CD4-positive, alpha-beta T cell treated with Interleukin-6 for 4 hours (primary cell): Measurements from ENCODE around the gene PEAK3.
"Not testable (repeated sequence)": the region's sequence is repeated elsewhere in the genome, so short reads cannot be mapped to it uniquely, and the experiment has no call there.

Experiments
- DNase-seq: peaks from one replicate; pipeline ENCODE4 v3.0.0-alpha.2; 2020; ENCODE audit warnings: mixed read lengths

The PEAK3 gene

GRCh38 chr19:2288338-2288817 lies 6.4 kb upstream of the PEAK3 start:
- no peak for DNase-seq

GRCh38 chr19:2287585-2288337 lies 5.8 kb upstream of the PEAK3 start:
- no peak for DNase-seq

GRCh38 chr19:2286402-2287140 lies 4.6 kb upstream of the PEAK3 start:
- DNase-seq, result no peak

GRCh38 chr19:2283835-2284507 lies 2.0 kb upstream of the PEAK3 start:
- no peak for DNase-seq

GRCh38 chr19:2282862-2283237 lies 875 bp upstream of the PEAK3 start:
- no peak for DNase-seq

GRCh38 chr19:2281265-2282061 lies 512 bp downstream of the PEAK3 start:
- DNase-seq, result not testable (repeated sequence)

DNA sequence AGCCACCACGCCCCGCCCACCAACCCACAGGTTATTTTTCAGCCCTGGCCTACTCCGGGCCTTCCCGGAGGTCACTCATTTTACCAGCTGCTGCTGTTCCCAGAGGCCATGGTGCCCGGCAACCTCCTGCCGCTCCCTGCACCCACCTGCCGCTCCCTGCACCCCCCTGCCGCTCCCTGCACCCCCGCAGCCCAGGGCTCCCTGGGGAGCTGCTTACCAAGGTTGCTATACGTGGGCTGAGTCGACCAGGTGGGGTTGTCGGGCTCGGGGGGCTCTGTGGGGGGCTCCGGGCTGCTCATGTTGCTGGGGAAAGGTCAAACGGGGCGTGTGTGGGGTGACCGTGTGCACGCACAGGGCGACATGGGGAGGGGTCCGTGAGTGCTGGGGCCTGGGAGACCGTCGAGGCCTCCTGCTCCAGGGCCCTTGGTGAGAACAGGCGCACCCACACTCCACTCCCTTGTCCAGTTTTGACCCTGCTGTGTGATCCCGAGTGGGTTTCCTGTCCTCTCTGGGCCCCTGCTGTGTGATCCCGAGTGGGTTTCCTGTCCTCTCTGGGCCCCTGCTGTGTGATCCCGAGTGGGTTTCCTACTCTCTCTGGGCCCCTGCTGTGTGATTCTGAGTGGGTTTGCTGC lies 1.2 kb downstream of the PEAK3 start:
- no peak for DNase-seq

DNA sequence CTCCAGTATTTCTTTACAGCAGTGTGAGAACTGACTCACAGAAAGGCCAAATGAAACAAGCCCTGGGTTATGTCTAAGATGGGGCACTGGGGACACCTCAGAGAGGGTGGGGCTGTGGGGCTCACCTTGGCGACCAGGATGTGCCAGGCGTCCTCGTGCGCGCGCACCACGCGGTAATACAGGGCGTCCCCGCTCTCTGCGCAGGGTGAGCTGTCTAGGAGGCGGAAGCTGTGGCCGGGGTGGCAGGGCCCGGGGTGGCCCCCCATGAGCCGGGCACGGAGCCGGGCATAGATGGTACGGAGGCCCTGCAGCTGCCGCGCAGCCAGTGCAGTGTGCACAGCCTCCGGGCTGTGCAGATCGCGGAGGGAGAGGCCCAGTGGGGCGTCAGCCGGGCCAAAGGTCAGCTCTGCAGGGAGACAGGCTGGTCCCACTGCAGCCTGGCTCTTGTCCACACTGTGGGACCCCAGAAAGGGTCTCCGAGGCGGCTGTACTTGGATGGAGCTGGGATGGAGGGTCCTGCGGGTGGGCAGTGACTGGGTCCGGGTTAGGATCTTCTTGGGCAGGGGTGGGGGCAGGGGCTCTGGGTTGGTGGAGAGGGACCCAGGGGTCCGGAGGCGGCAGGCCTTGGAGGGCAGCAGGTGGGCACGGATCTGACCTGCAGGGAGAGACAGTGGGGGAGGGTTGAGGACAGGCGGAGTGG lies 3.4 kb downstream of the PEAK3 start:
- DNase-seq, result no peak

GRCh38 chr19:2277138-2277537 lies 4.8 kb downstream of the PEAK3 start:
- no peak for DNase-seq

DNA sequence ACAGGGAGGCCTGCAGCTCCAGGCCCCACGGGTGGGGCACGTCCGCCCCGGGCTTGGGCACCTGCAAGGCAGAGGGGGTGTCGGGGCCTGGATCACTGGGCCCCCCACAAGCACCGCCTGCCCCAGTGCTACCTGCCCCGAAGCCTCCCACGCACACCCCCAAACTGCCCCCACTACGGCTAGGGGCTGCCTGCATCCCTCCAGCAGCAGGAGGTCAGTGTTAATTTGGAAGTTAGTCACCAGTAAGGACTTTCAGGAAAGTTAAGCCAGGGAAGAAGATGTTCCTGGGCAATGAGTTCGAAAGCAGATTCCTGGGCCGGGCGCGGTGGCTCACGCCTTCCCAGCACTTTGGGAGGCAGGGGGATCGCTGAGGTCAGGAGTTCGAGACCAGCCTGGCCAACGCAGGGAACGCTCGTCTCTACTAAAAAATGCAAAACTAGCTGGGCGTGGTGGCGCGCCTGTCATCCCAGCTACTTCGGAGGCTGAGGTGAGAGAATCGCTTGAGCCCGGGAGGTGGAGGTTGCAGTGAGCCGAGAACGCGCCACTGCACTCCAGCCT lies 5.5 kb downstream of the PEAK3 start:
- no peak for DNase-seq

DNA sequence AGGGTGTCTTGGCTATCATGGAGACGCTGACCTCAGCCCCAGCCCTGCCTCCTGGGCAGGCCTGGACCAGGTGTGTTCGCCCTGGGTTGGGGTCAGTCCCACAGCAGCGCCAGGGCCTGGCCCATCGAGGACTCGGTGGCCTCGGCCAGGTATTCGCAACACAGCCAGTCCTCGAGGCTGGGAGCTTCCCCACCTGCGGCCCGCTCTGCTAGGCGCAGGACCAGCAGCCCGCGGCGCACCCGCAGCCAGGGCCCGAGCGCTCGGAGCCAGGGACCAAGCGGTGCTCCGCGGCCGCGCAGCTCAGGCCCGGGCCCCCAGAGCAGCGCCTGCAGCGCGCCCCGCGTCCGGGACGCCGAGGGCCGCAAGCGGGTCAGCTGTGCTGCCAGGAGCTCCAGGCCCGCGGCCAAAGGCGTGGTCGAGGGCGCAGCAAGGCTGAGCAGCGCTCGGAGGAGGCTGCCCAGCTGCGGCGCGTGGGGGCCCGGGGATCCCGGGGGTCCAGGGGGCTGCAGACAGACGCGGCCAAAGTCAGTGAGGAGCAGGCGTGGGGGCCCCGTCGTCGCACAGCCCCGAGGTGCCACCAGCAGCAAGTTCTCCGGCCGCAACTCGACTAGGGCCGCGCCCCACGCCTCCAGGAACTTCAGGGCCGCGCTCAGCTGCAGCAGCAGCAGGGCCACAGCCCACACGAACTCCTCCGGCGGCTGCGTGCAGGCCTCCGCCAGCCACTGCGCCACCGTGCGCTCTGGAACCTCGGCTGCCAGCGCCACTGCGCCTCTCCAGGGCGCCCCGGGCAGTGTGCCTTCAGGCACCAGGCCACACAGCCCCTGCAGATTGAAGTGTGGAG lies 6.2 kb downstream of the PEAK3 start:
- DNase-seq, result no peak

DNA sequence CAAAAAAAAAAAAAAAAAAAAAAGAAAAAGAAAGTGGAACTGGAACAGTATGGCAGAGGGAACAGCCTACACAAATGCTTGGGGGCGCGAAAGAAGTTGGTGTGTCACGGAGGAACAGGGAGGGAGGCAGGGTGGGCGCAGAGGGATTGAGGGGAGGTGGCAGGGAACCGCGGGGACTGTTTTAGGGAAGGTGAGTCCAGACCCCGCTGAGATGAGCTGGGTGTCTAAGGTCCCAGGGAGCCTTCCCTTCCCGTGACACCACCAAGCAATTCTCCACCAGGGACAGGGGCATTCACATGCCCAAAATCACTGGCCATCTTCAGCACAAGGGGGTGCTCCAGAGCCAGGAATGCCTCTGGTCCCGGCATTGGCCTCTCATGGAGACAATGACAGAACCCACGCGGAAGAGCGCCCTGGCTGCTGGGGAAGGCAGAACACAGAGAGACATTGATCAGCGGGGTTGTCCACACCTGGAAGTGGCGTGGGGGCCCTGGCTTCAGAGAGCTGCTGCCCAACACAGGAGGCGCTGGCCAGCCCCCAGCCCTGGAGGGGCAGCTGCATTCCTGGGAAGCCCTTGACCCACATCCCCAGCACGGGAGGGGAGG lies 6.9 kb downstream of the PEAK3 start:
- peak; percentile 59 for DNase-seq

- DNase-seq, result no peak
Observed at GRCh38 chr19:2274185-2274711, 7.7 kb downstream of the PEAK3 start.

GRCh38 chr19:2273356-2274184 lies 8.4 kb downstream of the PEAK3 start:
- DNase-seq, result peak; percentile 76

DNA sequence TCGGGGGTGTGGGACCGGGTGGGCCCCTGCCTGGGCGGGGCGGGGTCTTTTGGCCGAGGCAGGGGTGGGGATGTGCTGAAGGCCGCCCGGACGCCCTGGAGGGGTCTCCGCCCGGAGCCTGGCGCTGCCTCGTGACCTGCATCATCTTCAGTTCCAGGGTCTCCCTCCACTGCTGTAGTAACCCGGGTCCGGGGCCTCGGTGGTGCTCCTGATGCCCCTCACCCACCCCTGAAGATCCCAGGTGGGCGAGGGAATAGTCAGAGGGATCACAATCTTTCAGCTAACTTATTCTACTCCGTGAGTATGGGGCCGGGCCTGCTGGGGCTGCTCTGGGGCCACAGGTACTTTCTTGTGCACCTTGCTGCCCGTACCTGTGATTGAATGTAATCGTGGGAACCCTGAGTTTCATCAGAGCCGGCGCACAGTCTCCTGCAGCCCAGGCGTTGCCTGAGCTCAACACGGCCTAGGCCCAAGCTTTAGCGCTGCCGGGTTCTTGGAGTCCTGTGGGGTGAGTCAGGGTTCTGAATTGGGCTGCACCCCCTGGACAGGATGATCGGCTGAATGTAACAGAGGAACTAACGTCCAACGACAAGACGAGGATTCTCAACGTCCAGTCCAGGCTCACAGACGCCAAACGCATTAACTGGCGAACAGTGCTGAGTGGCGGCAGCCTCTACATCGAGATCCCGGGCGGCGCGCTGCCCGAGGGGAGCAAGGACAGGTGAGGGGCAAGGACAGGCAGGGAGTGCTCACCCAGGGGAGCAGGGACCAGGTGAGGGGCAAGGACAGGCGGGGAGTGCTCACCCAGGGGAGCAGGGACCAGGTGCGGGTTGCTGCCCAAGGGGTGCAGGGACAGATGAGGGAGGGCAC lies 10.5 kb downstream of the PEAK3 start:
- DNase-seq, result no peak

DNA sequence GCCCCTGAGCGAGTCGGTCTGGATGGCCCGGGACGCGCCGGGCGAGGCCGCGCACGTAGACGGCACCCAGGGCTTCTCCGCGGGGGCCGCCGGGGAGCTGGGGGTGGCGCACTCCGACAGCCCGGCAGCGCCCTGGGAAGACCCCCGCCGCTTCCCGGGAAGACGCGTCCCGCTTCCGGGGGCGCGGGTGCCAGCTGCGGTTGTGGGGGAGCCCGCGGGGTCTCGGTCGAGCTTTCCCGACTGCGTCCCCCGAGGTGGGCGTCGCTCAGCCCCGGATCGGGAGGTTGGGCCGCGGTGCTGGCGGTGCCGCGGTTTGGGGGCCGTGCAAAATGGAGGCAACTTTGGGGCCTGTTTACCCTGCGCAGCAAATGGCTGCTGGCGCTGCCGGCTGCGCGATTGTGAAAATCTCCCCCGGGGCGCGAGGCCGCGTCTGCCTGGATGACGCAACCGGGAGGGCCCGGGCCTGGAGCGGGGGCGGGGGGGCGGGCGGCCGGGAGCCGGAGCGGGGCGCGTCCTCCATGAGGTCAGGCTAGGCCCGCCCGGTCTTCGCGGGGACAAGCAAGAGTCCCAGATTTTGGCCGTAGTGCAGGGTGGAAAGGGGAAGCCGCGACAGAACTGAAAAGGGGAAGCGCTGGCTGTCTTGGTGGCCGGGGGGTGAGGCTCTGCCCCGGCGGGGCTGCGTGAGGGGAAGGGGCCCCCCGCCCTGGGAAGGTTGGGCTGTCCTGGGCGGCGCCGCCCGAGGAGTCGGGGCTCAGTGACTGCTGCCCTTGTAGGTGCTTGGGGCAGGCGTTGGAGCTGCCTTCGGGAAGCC lies 11.3 kb downstream of the PEAK3 start:
- DNase-seq, result peak; percentile 79

GRCh38 chr19:2270157-2270422 lies 11.9 kb downstream of the PEAK3 start:
- peak; percentile 51 for DNase-seq
